Measurements from ENCODE around the gene SULT1C3. TPM values are rescaled to one million over a fixed set of nuclear protein-coding genes. Genes with fewer than 3 reads are reported as not detected.

SULT1C3 gene
- total and polyA plus RNA-seq, 2 experiments from 2014 or later = not detected

- DNase-seq (ENCODE audit: low read depth in 1 of 2, low spot score in 1 of 2) = no peak
- no peaks in the 10 kb centered on the region for H3K27me3 ChIP-seq
- H3K4me1 ChIP-seq (ENCODE audit: low read depth) = no peaks in the 10 kb centered on the region
- H3K4me3 ChIP-seq = no peak overlapping the region
- H3K36me3 ChIP-seq = no peaks in the 10 kb centered on the region
- no peak for TF ChIP-seq CTCF (IDR thresholded peaks at IDR 0.05; ENCODE audit: low read depth, low read length)
- no peaks in the 10 kb centered on the region for H3K9me3 ChIP-seq (ENCODE audit: low read depth)
- H3K27ac ChIP-seq = no peak overlapping the region
These were observed 18.7 kb upstream of the SULT1C3 start for GRCh38 chr2:108220942-108221541.

GRCh38 chr2:108222261-108222660 lies 17.5 kb upstream of the SULT1C3 start:
- no peaks in the 10 kb centered on the region for H3K27me3 ChIP-seq
- no peak for TF ChIP-seq CTCF (IDR thresholded peaks at IDR 0.05; ENCODE audit: low read depth, low read length)

GRCh38 chr2:108223573-108223972 lies 16.2 kb upstream of the SULT1C3 start:
- Histone ChIP-seq H3K27ac (no peak overlapping the region), H3K4me1 (ENCODE audit: low read depth) (no peaks in the 10 kb centered on the region), H3K9me3 (ENCODE audit: low read depth) (no peaks in the 10 kb centered on the region), H3K4me3 (no peak overlapping the region), H3K36me3 (no peaks in the 10 kb centered on the region), H3K27me3 (no peaks in the 10 kb centered on the region)
- no peak for DNase-seq (ENCODE audit: low read depth in 1 of 2, low spot score in 1 of 2)
- no peak for TF ChIP-seq CTCF (IDR thresholded peaks at IDR 0.05; ENCODE audit: low read depth, low read length)

More at GRCh38 chr2:108222261-108222660, 17.5 kb upstream of the SULT1C3 start:
- H3K27ac ChIP-seq = no peak overlapping the region
- H3K4me3 ChIP-seq = no peak overlapping the region
- H3K4me1 ChIP-seq (ENCODE audit: low read depth) = no peaks in the 10 kb centered on the region
- no peaks in the 10 kb centered on the region for H3K9me3 ChIP-seq (ENCODE audit: low read depth)
- DNase-seq (ENCODE audit: low read depth in 1 of 2, low spot score in 1 of 2) = no peak
- H3K36me3 ChIP-seq = no peaks in the 10 kb centered on the region

GRCh38 chr2:108224022-108224421 lies 15.7 kb upstream of the SULT1C3 start:
- Histone ChIP-seq H3K36me3 (no peaks in the 10 kb centered on the region), H3K27me3 (no peaks in the 10 kb centered on the region), H3K9me3 (ENCODE audit: low read depth) (no peaks in the 10 kb centered on the region), H3K27ac (no peak overlapping the region), H3K4me1 (ENCODE audit: low read depth) (no peaks in the 10 kb centered on the region), H3K4me3 (no peak overlapping the region)
- no peak for TF ChIP-seq CTCF (IDR thresholded peaks at IDR 0.05; ENCODE audit: low read depth, low read length)
- DNase-seq (ENCODE audit: low read depth in 1 of 2, low spot score in 1 of 2) = no peak

- Histone ChIP-seq H3K27ac (no peak overlapping the region), H3K27me3 (no peaks in the 10 kb centered on the region), H3K36me3 (no peaks in the 10 kb centered on the region), H3K4me3 (no peak overlapping the region), H3K9me3 (ENCODE audit: low read depth) (no peaks in the 10 kb centered on the region), H3K4me1 (ENCODE audit: low read depth) (no peaks in the 10 kb centered on the region)
- no peak for TF ChIP-seq CTCF (IDR thresholded peaks at IDR 0.05; ENCODE audit: low read depth, low read length)
- DNase-seq (ENCODE audit: low read depth in 1 of 2, low spot score in 1 of 2) = no peak
These were observed 13.2 kb upstream of the SULT1C3 start for GRCh38 chr2:108226564-108226963.
